HG03175 (cell line): Measurements from ENCODE around the gene VRTN.
A peak's percentile ranks its signal among the peaks of the same experiment; 100 is the strongest.
"Not testable (repeated sequence)": the region's sequence is repeated elsewhere in the genome, so short reads cannot be mapped to it uniquely, and the experiment has no call there.

Experiments
- ATAC-seq: cut with Tn5 transposase; IDR thresholded peaks from one replicate; pipeline ENCODE4 v1.9.1; 2021; ENCODE audit warnings: mild to moderate bottlenecking, moderate library complexity; ENCODE audit not compliant: unreplicated experiment

VRTN gene

DNA sequence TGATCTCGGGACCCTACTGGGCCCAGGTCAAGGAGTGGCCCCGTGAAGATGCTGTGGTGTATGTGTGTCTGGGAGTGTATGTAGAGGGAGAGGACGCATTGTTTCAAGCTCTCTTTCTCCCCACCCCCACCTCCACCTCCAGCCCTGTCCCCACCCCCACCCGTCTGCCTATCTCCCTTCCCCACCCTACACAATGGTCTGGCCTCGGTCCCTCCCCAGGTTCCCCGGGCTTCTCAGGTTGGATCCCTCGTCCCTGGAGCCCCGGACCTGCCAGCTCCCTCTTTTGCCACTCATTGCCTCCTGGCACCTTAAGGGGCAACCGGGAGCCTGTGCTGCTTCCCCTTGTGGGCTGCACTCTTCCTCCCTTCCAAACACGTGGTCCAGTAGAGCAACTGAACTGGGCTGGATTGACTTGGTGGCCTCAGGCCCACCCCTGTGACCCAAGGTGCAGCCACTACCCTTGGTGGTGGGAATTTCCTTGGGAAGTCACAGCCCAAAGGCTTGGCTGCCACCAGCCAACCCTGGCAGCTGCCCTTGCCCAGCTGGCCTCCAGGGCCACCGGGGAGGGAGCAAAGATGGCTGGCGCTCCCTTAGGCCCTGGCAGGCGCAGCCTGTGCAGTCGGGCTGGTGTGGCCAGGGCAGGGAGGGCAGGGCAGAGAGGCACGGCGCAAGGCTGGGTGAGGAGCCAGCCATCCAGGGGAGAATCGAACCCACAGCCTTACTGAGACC, 628 bp downstream of the VRTN start:
- ATAC-seq, result no peak

DNA sequence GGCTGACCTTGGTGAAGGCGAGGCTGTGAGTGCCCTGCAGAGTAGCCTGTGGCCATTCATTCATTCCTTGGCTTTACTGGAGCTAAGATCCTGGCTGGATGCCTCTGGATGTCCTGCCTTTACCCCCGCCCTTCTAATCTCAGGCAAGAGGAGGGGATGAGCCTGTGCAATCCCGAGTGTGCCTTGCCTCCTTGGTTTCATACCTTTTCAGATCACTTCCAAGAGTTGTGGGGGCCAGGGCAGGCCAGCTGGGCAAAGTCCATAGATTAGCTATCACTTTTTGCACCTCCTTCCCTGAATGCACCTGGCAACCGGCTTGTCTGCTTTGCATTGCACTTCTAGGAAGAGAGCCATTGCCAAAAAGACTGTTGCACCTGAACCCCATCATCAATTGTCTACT, 1.5 kb downstream of the VRTN start:
- ATAC-seq, result no peak

DNA sequence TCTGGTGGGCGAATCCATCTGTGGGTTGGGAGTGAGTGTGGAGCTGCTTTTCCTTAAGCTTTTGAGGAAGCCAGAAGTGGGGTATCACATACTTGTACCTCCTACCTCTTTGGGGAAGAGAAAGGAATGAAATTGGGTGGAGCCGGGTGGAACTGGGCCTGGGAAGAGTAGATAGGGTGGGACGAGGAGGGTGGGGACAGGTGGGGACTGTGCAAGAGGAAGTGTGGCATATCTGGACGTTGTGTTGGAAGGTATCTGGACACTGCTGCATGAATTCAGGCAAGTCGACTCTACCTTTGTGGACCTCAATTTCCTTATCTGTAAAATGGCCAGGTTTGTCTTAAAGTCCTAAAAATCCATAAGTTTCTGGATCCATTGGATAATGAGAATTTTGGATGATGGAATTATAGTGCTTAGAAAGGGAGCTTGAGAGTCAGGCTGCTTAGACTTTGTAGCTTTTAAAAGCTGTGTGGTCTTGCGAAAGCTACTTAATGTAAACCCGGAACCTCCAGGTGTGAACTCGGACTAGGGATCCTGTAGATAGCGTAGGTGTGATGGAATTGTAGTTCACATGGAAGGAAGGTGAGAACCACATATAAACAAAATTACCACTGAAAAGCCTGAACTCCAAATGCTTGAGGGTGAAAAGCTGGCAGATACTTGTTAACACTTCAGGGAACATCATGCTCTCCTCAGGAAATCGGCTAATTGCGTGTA, 2.1 kb downstream of the VRTN start:
- no peak for ATAC-seq

DNA sequence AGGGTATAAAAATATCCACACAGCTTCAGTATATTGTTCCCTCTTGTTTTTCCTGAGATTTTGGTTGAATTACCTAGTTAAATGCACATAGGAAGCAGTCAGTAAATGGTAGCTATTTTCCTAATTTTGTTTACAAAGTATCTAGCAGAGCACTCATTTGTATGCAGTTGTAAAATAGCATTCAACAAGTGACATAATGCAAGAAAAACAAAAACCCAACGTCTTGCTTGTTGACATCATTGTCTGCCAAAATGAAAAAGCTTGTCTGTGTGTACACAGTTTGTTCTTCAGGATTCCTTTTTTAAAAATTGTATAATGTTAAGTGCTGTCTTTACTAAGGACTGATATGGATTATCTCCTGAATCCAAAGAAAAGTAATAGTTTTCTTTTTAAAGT, 2.7 kb downstream of the VRTN start:
- no peak for ATAC-seq

- no peak for ATAC-seq
Observed at GRCh38 chr14:74356892-74357575, 8.8 kb downstream of the VRTN start.

- ATAC-seq, result no peak
Observed at GRCh38 chr14:74357585-74357984, 9.3 kb downstream of the VRTN start.

DNA sequence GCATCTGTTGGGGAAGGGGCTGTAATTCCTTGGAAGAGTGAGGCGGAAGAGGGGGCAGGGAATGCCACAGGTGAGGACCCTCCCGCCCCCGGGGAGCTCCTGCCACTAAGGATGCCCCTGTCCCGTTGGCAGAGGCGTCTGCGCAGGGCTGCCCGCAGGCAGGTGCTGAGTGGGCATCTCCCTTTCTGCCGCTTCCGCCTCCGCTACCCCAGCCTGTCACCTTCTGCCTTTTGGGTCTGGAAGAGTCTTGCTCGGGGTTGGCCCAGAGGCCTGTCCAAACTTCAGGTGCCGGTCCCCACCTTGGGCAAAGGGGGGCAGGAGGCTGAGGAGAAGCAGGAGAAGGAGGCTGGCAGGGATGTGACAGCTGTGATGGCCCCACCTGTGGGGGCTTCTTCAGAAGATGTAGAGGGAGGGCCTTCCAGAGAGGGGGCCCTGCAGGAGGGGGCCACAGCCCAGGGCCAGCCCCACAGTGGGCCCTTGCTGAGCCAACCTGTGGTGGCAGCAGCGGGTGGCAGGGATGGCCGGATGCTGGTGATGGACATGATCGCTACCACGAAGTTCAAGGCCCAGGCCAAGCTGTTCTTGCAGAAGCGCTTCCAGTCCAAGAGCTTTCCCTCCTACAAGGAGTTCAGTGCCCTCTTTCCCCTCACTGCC, 10.0 kb downstream of the VRTN start:
- ATAC-seq, result no peak

- ATAC-seq, result no peak
Observed at GRCh38 chr14:74360163-74360562, 11.9 kb downstream of the VRTN start.

GRCh38 chr14:74362361-74362915, 14.2 kb downstream of the VRTN start:
- peak; percentile 45 for ATAC-seq

DNA sequence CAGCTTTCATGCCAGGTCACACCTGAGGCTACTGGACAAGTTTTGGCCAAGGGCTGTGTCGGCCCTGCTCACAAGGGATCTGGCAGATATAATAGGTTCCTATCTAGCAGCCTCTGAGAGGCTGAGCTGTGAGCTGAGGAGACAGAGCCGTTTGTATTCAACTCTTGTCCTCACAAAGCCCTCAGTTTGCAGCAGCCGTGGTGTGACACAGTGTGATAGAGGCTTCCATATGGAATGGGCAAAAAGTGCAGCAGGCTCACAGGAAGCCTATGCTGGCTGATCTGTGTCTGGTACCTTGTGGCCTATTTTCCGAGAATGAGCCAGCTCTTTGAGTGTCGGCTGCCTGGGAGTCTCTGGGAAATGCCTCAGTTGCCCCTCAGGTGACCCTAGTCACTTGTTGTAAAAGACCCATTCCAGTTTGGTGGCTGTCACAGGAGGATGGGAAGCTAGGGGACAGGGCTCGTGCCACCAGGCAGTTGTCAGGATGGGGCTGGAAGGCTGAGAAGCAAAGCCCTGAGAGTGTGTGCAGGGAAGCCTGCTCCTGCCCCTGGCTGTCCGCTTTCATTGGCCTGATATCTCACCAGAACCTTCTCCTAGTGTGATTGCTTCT, 16.1 kb downstream of the VRTN start:
- ATAC-seq, result no peak

- ATAC-seq, result no peak
Observed at GRCh38 chr14:74368026-74368425, 19.8 kb downstream of the VRTN start.

GRCh38 chr14:74368441-74368840, 20.2 kb downstream of the VRTN start:
- ATAC-seq, result no peak

- no peak for ATAC-seq
Observed at GRCh38 chr14:74377976-74378690, 29.9 kb downstream of the VRTN start.

DNA sequence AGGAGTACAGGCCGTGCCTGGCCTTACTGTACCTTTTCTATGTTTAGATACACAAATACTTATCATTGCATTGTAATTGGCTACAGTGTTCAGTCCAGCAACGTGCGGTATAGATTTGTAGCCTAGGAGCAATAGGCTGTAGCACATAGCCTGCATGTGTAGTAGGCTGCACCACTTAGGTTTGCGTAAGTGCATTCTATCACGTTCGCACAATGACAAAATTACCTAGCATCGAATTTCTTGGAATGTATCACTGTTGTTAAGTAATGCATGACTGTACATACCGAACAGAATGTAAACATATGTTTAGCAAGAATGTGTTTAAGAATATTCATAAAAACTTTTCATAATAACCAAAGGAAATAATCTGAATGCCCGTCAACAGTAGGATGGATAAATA, 31.9 kb downstream of the VRTN start:
- ATAC-seq, result no peak

- no peak for ATAC-seq
Observed at GRCh38 chr14:74380845-74381244, 32.6 kb downstream of the VRTN start.

- ATAC-seq, result not testable (repeated sequence)
Observed at GRCh38 chr14:74381571-74381970, 33.3 kb downstream of the VRTN start.

GRCh38 chr14:74382231-74382630, 34.0 kb downstream of the VRTN start:
- no peak for ATAC-seq

- ATAC-seq, result no peak
Observed at GRCh38 chr14:74389980-74390379, 41.7 kb downstream of the VRTN start.

- ATAC-seq, result not testable (repeated sequence)
Observed at GRCh38 chr14:74390505-74390904, 42.2 kb downstream of the VRTN start.

DNA sequence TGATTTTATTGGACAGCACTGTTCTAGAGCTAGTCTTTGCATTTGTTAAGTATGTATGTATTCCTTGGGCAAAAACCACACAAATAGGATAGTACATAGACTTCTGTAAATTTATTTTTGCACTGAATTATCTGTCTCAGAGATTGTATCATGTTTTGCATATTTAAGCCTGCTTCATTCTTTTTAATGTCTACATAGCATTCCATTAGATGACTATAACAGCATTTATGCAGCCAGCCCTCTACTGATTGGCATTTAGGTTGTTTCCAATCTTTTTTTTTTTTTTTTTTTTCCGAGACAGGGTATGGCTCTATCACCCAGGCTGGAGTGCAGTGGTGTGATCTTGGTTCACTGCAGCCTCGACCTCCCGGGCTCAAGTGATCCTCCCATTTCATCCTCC, 43.2 kb downstream of the VRTN start:
- ATAC-seq, result no peak
